DND-41 (cell line): Measurements from ENCODE around the gene NARS2.

ENCODE experiments used
- ATAC-seq: fragments of 200-7000 bp; cut with Tn5 transposase; 3 replicates; pipeline ENCODE4 v1.9.1; 2021; ENCODE audit warnings: low read depth; ENCODE audit not compliant: insufficient read depth
- DNase-seq: peaks from one replicate; pipeline ENCODE4 v3.0.0-alpha.2; 2020
- H2AFZ ChIP-seq: 2 replicates; pipeline ENCODE4 v1.6.0; 2012; ENCODE audit warnings: low read depth, low read length
- H3K27ac ChIP-seq: 2 replicates; pipeline ENCODE4 v1.5.1; 2012; ENCODE audit warnings: low read length, inconsistent platforms
- H3K27me3 ChIP-seq: fragments of 200-600 bp; sonication (generic); 2 replicates; pipeline ENCODE4 v1.6.0; 2012; ENCODE audit warnings: low read length, mild to moderate bottlenecking, inconsistent platforms; ENCODE audit not compliant: insufficient read depth, poor library complexity
- H3K36me3 ChIP-seq: 2 replicates; pipeline ENCODE4 v1.5.1; 2012; ENCODE audit warnings: low read length, inconsistent platforms; ENCODE audit not compliant: insufficient read depth
- H3K4me1 ChIP-seq: 2 replicates; pipeline ENCODE4 v1.5.1; 2012; ENCODE audit warnings: mild to moderate bottlenecking, low read length; ENCODE audit not compliant: insufficient read depth
- H3K4me2 ChIP-seq: 2 replicates; pipeline ENCODE4 v1.6.0; 2012; ENCODE audit warnings: mild to moderate bottlenecking, moderate library complexity, low read length, inconsistent platforms; ENCODE audit not compliant: insufficient read depth
- H3K4me3 ChIP-seq, 2 experiments: fragments of 200-600 bp in 1 of 2; shearing (Covaris generic) in 1 of 2; 2 replicates each; pipeline ENCODE4 v1.5.1; 2012 to 2016; ENCODE audit warnings: inconsistent platforms in 2 of 2, low read length in 2 of 2, mild to moderate bottlenecking in 2 of 2, low read depth in 1 of 2, moderate library complexity in 1 of 2
- H3K79me2 ChIP-seq: 2 replicates; pipeline ENCODE4 v1.6.0; 2012; ENCODE audit warnings: low read length, inconsistent platforms; ENCODE audit not compliant: insufficient read depth
- H3K9ac ChIP-seq: 2 replicates; pipeline ENCODE4 v1.6.0; 2012; ENCODE audit warnings: low read depth, mild to moderate bottlenecking, inconsistent platforms, low read length, moderate library complexity
- H3K9me3 ChIP-seq: 2 replicates; pipeline ENCODE4 v1.5.1; 2012; ENCODE audit warnings: low read length, moderate library complexity, mild to moderate bottlenecking, inconsistent platforms; ENCODE audit not compliant: insufficient read depth, severe bottlenecking
- H4K20me1 ChIP-seq: 2 replicates; pipeline ENCODE4 v1.6.0; 2012; ENCODE audit warnings: low read length; ENCODE audit not compliant: insufficient read depth
- EZH2 ChIP-seq: IDR thresholded peaks from 3 replicates; pipeline ENCODE4 v1.6.1; 2012; ENCODE audit warnings: borderline replicate concordance, low read depth, mild to moderate bottlenecking, moderate library complexity, low read length, inconsistent platforms; ENCODE audit not compliant: severe bottlenecking
- TF ChIP-seq, protein P1 (sequence below): IDR thresholded peaks from 2 replicates; pipeline ENCODE4 v1.5.1; 2012; ENCODE audit warnings: borderline replicate concordance, low read length, moderate library complexity, mild to moderate bottlenecking; ENCODE audit not compliant: poor library complexity, severe bottlenecking; ENCODE audit errors: extremely low read depth

Gene NARS2

DNA sequence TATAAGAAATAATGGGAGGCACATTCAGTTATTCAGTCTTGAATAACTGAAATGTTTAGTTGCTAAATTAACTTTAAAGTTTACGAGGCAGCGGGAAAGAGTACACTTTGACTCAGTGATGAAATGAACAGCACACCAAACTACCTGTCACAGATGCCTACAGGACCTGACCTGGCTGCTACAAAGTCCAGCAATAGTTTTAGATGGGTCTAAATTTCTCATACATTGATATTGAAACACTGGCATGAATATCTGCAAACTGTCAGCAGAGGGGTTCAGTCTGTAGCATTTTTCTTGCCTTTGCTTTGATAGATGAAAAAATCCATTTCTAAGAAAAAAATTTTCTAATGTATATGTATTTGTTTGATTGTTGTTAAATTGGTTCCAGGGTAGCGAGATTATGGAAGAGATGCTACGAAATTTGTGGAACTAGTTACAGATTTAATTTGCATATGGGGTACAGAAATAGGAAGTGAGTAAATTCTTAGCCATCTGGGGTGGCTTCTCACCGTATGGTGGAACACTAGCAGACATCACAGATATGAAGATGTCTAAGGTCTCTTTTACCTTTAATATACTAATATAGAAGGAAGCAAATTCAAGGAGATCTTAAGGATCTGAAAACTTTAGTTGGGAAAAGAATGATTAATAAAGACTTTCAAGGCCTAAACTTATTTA is 136.2 kb downstream of the NARS2 start:
- Histone ChIP-seq H4K20me1 (no peaks in the 10 kb centered on the region), H3K36me3 (peaks cover 18% of the 10 kb centered on the region), H3K4me2 (no peak overlapping the region), H3K27ac (no peak overlapping the region), H3K9me3 (no peaks in the 10 kb centered on the region), H3K4me1 (no peaks in the 10 kb centered on the region), H3K4me3 (no peak overlapping the region), H3K9ac (no peak overlapping the region), H3K79me2 (no peaks in the 10 kb centered on the region), H2AFZ (no peak overlapping the region), H3K27me3 (no peaks in the 10 kb centered on the region)
- TF ChIP-seq, protein P1, sequence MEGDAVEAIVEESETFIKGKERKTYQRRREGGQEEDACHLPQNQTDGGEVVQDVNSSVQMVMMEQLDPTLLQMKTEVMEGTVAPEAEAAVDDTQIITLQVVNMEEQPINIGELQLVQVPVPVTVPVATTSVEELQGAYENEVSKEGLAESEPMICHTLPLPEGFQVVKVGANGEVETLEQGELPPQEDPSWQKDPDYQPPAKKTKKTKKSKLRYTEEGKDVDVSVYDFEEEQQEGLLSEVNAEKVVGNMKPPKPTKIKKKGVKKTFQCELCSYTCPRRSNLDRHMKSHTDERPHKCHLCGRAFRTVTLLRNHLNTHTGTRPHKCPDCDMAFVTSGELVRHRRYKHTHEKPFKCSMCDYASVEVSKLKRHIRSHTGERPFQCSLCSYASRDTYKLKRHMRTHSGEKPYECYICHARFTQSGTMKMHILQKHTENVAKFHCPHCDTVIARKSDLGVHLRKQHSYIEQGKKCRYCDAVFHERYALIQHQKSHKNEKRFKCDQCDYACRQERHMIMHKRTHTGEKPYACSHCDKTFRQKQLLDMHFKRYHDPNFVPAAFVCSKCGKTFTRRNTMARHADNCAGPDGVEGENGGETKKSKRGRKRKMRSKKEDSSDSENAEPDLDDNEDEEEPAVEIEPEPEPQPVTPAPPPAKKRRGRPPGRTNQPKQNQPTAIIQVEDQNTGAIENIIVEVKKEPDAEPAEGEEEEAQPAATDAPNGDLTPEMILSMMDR = no peak
- TF ChIP-seq EZH2 = no peak
- ATAC-seq (no peak), DNase-seq (no peak)

DNA sequence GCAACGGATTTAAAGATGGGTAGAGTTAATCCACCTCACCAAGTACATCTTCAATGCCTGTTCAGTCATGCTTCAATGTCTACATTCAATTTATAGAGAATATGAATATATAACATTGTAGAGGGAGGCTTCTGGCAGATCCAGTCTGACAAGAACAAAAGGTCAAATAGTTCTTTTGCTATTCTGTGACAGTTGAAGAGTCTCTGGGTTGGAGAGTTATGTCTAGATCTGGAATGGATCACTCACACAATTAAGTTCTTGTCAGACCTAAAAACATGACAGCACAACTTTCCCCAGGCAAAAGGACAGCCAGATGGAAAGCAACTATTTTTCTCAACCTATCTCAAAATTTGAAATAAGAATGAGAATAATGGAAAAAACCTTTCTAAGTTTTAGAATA is 141.7 kb downstream of the NARS2 start:
- DNase-seq (no peak), ATAC-seq (no peak)
- H3K4me3 ChIP-seq = no peak overlapping the region
- H3K27ac ChIP-seq = no peak overlapping the region
- no peak overlapping the region for H3K9ac ChIP-seq
- no peaks in the 10 kb centered on the region; the same call in 1 of the 2 replicates for H3K36me3 ChIP-seq
- no peaks in the 10 kb centered on the region for H4K20me1 ChIP-seq
- H3K4me2 ChIP-seq = no peak overlapping the region
- H2AFZ ChIP-seq = no peak overlapping the region
- no peaks in the 10 kb centered on the region for H3K9me3 ChIP-seq
- no peak for TF ChIP-seq EZH2
- TF ChIP-seq, protein P1 = no peak
- H3K4me1 ChIP-seq = peaks cover 31% of the 10 kb centered on the region
- H3K27me3 ChIP-seq = no peaks in the 10 kb centered on the region
- no peaks in the 10 kb centered on the region for H3K79me2 ChIP-seq

DNA sequence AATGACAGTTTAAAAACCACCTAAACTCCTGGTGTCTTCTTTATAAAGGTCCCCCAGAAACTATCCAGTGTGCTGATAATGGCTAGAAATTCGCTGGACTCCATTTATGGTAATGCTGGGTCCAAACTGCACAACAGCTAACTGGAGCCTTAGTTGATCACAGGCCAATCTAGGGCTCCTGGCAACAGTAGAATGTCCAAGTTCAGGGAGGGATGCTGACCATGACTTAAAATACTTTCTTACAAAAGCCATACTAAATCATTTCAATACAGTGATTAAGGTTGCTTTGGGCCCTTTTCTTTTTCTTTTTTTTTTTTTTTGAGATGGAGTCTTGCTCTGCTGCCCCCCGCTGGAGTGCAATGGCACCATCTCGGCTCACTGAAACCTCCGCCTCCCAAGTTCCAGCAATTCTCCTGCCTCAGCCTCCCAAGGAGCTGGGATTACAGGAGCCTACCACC is 142.6 kb downstream of the NARS2 start:
- Histone ChIP-seq H3K79me2 (no peaks in the 10 kb centered on the region; the same call in 1 of the 2 replicates), H3K27ac (peak overlapping the region; percentile 70), H3K4me1 (peaks cover 40% of the 10 kb centered on the region), H3K4me2 (no peak overlapping the region), H2AFZ (no peak overlapping the region), H3K4me3 (no peak overlapping the region), H3K9me3 (no peaks in the 10 kb centered on the region), H4K20me1 (no peaks in the 10 kb centered on the region), H3K27me3 (no peaks in the 10 kb centered on the region), H3K36me3 (no peaks in the 10 kb centered on the region), H3K9ac (no peak overlapping the region)
- TF ChIP-seq, protein P1 = peak; percentile 70
- no peak for TF ChIP-seq EZH2
- ATAC-seq (no peak), DNase-seq (peak; percentile 46)
